ENCODE data around the gene CPA1. TPM values are rescaled to one million over a fixed set of nuclear protein-coding genes. Genes with fewer than 3 reads are reported as not detected.

Gene CPA1
- total and polyA plus RNA-seq, 5 donors from 2014 or later = 0.25 TPM; not detected in 4

GRCh38 chr7:130359276-130359857 is 20.9 kb upstream of the CPA1 start:
- no peaks in the 10 kb centered on the region for H3K4me1 ChIP-seq (ENCODE audit: control insufficient read depth, insufficient read depth, low read length, poor library complexity, severe bottlenecking)
- no peak for DNase-seq
- Mint-ChIP-seq H3K27ac (no peak overlapping the region), H3K27me3 (no peaks in the 10 kb centered on the region), H3K36me3 (peaks cover 7% of the 10 kb centered on the region), H3K4me3 (no peak overlapping the region), H3K4me1 (peaks cover 0 to 3% (median 0%) of the 10 kb centered on the region in 4 donors), H3K9me3 (peaks cover 0 to 13% (median 3%) of the 10 kb centered on the region in 7 donors)
- no peak overlapping the region for H3K4me3 ChIP-seq (ENCODE audit: low read depth, low read length)
- H3K9me3 ChIP-seq (ENCODE audit: control insufficient read depth in 2 of 2, low read length in 2 of 2) = peaks cover 0 to 5% of the 10 kb centered on the region in 2 experiments
- no peaks in the 10 kb centered on the region for H3K36me3 ChIP-seq (ENCODE audit: control insufficient read depth, insufficient read depth, low read length)
- no peak for ATAC-seq (ENCODE audit: low read depth in 2 of 2)
- no peaks in the 10 kb centered on the region for H3K27me3 ChIP-seq (ENCODE audit: control insufficient read depth, insufficient read depth, low read length)
- H3K27ac ChIP-seq (ENCODE audit: insufficient read depth, low read length, poor library complexity, severe bottlenecking) = no peak overlapping the region

GRCh38 chr7:130360518-130360917 is 19.8 kb upstream of the CPA1 start:
- DNase-seq = no peak
- H3K27ac ChIP-seq (ENCODE audit: insufficient read depth, low read length, poor library complexity, severe bottlenecking) = no peak overlapping the region
- Mint-ChIP-seq H3K4me3 (no peak overlapping the region), H3K9me3 (peaks cover 0 to 13% (median 3%) of the 10 kb centered on the region in 7 donors), H3K27ac (no peak overlapping the region), H3K27me3 (no peaks in the 10 kb centered on the region), H3K4me1 (peaks cover 0 to 11% (median 6%) of the 10 kb centered on the region in 4 donors), H3K36me3 (peaks cover 7% of the 10 kb centered on the region)
- H3K27me3 ChIP-seq (ENCODE audit: control insufficient read depth, insufficient read depth, low read length) = no peaks in the 10 kb centered on the region
- H3K4me3 ChIP-seq (ENCODE audit: low read depth, low read length) = no peak overlapping the region
- no peak for ATAC-seq (ENCODE audit: low read depth in 2 of 2)
- H3K36me3 ChIP-seq (ENCODE audit: control insufficient read depth, insufficient read depth, low read length) = no peaks in the 10 kb centered on the region
- H3K9me3 ChIP-seq (ENCODE audit: control insufficient read depth in 2 of 2, low read length in 2 of 2) = peaks cover 0 to 5% of the 10 kb centered on the region in 2 experiments
- H3K4me1 ChIP-seq (ENCODE audit: control insufficient read depth, insufficient read depth, low read length, poor library complexity, severe bottlenecking) = peaks cover under 1% of the 10 kb centered on the region

GRCh38 chr7:130361681-130362080 is 18.6 kb upstream of the CPA1 start:
- no peak for ATAC-seq (ENCODE audit: low read depth in 2 of 2)
- Histone ChIP-seq H3K27ac (ENCODE audit: insufficient read depth, low read length, poor library complexity, severe bottlenecking) (no peak overlapping the region), H3K36me3 (ENCODE audit: control insufficient read depth, insufficient read depth, low read length) (no peaks in the 10 kb centered on the region), H3K27me3 (ENCODE audit: control insufficient read depth, insufficient read depth, low read length) (no peaks in the 10 kb centered on the region), H3K9me3 (ENCODE audit: control insufficient read depth in 2 of 2, low read length in 2 of 2) (peaks cover 0 to 5% of the 10 kb centered on the region in 2 experiments), H3K4me3 (ENCODE audit: low read depth, low read length) (no peak overlapping the region), H3K4me1 (ENCODE audit: control insufficient read depth, insufficient read depth, low read length, poor library complexity, severe bottlenecking) (peaks cover 12% of the 10 kb centered on the region)
- H3K36me3 Mint-ChIP-seq = peaks cover 5% of the 10 kb centered on the region
- no peak overlapping the region for H3K27ac Mint-ChIP-seq
- peaks cover 0 to 23% (median 10%) of the 10 kb centered on the region in 4 donors for H3K4me1 Mint-ChIP-seq
- no peak overlapping the region for H3K4me3 Mint-ChIP-seq
- no peak for DNase-seq
- H3K27me3 Mint-ChIP-seq = no peaks in the 10 kb centered on the region
- H3K9me3 Mint-ChIP-seq = peaks cover 0 to 13% (median 3%) of the 10 kb centered on the region in 7 donors

- Mint-ChIP-seq H3K27ac (no peak overlapping the region), H3K9me3 (peaks cover 0 to 13% (median 3%) of the 10 kb centered on the region in 7 donors), H3K27me3 (no peaks in the 10 kb centered on the region), H3K4me3 (no peak overlapping the region), H3K4me1 (peaks cover 0 to 29% (median 16%) of the 10 kb centered on the region in 4 donors), H3K36me3 (peaks cover 4% of the 10 kb centered on the region)
- Histone ChIP-seq H3K4me3 (ENCODE audit: low read depth, low read length) (no peak overlapping the region), H3K36me3 (ENCODE audit: control insufficient read depth, insufficient read depth, low read length) (no peaks in the 10 kb centered on the region), H3K4me1 (ENCODE audit: control insufficient read depth, insufficient read depth, low read length, poor library complexity, severe bottlenecking) (peaks cover 19% of the 10 kb centered on the region), H3K27me3 (ENCODE audit: control insufficient read depth, insufficient read depth, low read length) (no peaks in the 10 kb centered on the region), H3K9me3 (ENCODE audit: control insufficient read depth in 2 of 2, low read length in 2 of 2) (peaks cover 0 to 5% of the 10 kb centered on the region in 2 experiments), H3K27ac (ENCODE audit: insufficient read depth, low read length, poor library complexity, severe bottlenecking) (no peak overlapping the region)
- DNase-seq = no peak
- no peak for ATAC-seq (ENCODE audit: low read depth in 2 of 2)
These were observed 18.0 kb upstream of the CPA1 start for GRCh38 chr7:130362251-130362816.

GRCh38 chr7:130363026-130363847 is 17.1 kb upstream of the CPA1 start:
- Mint-ChIP-seq H3K27ac (peak overlapping the region in 1 of 3 donors; percentile 80), H3K4me1 (peaks cover 0 to 38% (median 16%) of the 10 kb centered on the region in 4 donors), H3K4me3 (no peak overlapping the region), H3K9me3 (peaks cover 0 to 13% (median 3%) of the 10 kb centered on the region in 7 donors), H3K27me3 (no peaks in the 10 kb centered on the region), H3K36me3 (peaks cover 4% of the 10 kb centered on the region)
- DNase-seq = no peak
- Histone ChIP-seq H3K9me3 (ENCODE audit: control insufficient read depth in 2 of 2, low read length in 2 of 2) (peaks cover 0 to 5% of the 10 kb centered on the region in 2 experiments), H3K4me1 (ENCODE audit: control insufficient read depth, insufficient read depth, low read length, poor library complexity, severe bottlenecking) (peaks cover 25% of the 10 kb centered on the region), H3K27ac (ENCODE audit: insufficient read depth, low read length, poor library complexity, severe bottlenecking) (no peak overlapping the region), H3K27me3 (ENCODE audit: control insufficient read depth, insufficient read depth, low read length) (no peaks in the 10 kb centered on the region), H3K4me3 (ENCODE audit: low read depth, low read length) (no peak overlapping the region), H3K36me3 (ENCODE audit: control insufficient read depth, insufficient read depth, low read length) (no peaks in the 10 kb centered on the region)
- no peak for ATAC-seq (ENCODE audit: low read depth in 2 of 2)

GRCh38 chr7:130364451-130364850 is 15.8 kb upstream of the CPA1 start:
- H3K36me3 Mint-ChIP-seq = peaks cover 4% of the 10 kb centered on the region
- H3K9me3 Mint-ChIP-seq = peaks cover 0 to 11% (median 2%) of the 10 kb centered on the region in 7 donors
- H3K4me3 ChIP-seq (ENCODE audit: low read depth, low read length) = no peak overlapping the region
- H3K27me3 Mint-ChIP-seq = no peaks in the 10 kb centered on the region
- peaks cover 4 to 51% (median 22%) of the 10 kb centered on the region in 4 donors for H3K4me1 Mint-ChIP-seq
- H3K27me3 ChIP-seq (ENCODE audit: control insufficient read depth, insufficient read depth, low read length) = no peaks in the 10 kb centered on the region
- peaks cover 28% of the 10 kb centered on the region for H3K4me1 ChIP-seq (ENCODE audit: control insufficient read depth, insufficient read depth, low read length, poor library complexity, severe bottlenecking)
- ATAC-seq (ENCODE audit: low read depth in 2 of 2) (no peak), DNase-seq (no peak)
- no peak overlapping the region for H3K27ac ChIP-seq (ENCODE audit: insufficient read depth, low read length, poor library complexity, severe bottlenecking)
- no peaks in the 10 kb centered on the region for H3K36me3 ChIP-seq (ENCODE audit: control insufficient read depth, insufficient read depth, low read length)
- H3K4me3 Mint-ChIP-seq = no peak overlapping the region
- H3K27ac Mint-ChIP-seq = no peak overlapping the region
- peaks cover 0 to 2% of the 10 kb centered on the region in 2 experiments for H3K9me3 ChIP-seq (ENCODE audit: control insufficient read depth in 2 of 2, low read length in 2 of 2)

- Mint-ChIP-seq H3K4me1 (peaks cover 6 to 57% (median 28%) of the 10 kb centered on the region in 4 donors), H3K27me3 (no peaks in the 10 kb centered on the region), H3K4me3 (peak overlapping the region; percentile 17 to 86 (median 52)), H3K9me3 (peaks cover 0 to 7% (median 3%) of the 10 kb centered on the region in 7 donors), H3K27ac (peak overlapping the region in 2 of 3 donors; percentile 77 to 82), H3K36me3 (no peaks in the 10 kb centered on the region)
- Histone ChIP-seq H3K4me1 (ENCODE audit: control insufficient read depth, insufficient read depth, low read length, poor library complexity, severe bottlenecking) (peaks cover 33% of the 10 kb centered on the region), H3K4me3 (ENCODE audit: low read depth, low read length) (no peak overlapping the region), H3K36me3 (ENCODE audit: control insufficient read depth, insufficient read depth, low read length) (no peaks in the 10 kb centered on the region), H3K9me3 (ENCODE audit: control insufficient read depth in 2 of 2, low read length in 2 of 2) (no peaks in the 10 kb centered on the region), H3K27me3 (ENCODE audit: control insufficient read depth, insufficient read depth, low read length) (no peaks in the 10 kb centered on the region), H3K27ac (ENCODE audit: insufficient read depth, low read length, poor library complexity, severe bottlenecking) (no peak overlapping the region)
- ATAC-seq (ENCODE audit: low read depth in 2 of 2) (no peak), DNase-seq (no peak)
These were observed 15.2 kb upstream of the CPA1 start for GRCh38 chr7:130365088-130365487.
